ENCODE measurements around the gene TLE5. TPM values are rescaled to one million over a fixed set of nuclear protein-coding genes. Genes with fewer than 3 reads are reported as not detected.

Gene TLE5
- total and polyA plus RNA-seq, 9 of the 15 experiments (the other 6 are each of a cell fraction or from before 2014, with no cell fraction given) = 2.0 to 347 (median 235) TPM

DNA sequence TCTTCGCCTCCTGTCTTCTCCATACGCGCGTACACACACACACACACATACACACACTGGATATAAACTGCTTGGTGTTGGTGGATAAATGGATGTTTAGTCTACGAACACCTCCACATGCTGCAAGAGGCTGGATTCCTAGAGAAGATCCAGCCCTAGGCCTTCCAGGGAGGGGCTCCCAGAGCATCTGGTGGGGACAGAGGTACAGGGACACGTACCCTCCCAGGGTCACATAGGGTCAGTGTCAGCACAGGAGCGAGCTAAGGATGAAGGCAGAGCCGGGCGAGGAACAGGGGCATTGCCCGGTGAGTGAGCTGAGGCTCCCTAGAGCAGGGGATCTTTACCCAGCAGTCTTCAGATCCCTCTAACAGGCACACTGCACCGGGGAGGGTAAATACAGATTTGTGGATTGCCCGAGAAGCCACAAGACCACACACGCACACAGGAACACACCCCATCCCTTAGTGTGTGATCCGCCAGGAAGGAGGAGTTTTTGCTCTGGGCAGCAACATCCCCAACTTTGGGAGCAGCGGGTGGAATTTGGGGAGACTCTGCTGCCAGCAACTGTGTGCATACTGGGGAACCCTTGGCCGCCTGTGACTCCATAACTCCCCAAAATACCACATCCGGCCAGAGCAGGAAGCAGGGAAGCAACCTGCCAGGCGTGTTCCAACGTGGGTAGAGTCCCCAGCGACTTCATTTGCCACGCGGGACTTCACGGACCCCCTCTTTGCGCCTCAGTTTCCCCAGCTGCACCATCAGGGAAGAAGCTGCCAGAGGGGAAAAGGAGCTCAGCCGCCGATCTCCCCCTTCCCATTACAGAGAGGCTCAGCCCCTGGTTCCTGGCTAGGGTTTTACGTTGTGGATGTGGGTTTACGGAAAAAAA is 27.4 kb downstream of the TLE5 start (continued):
- TF ChIP-seq, protein P1, sequence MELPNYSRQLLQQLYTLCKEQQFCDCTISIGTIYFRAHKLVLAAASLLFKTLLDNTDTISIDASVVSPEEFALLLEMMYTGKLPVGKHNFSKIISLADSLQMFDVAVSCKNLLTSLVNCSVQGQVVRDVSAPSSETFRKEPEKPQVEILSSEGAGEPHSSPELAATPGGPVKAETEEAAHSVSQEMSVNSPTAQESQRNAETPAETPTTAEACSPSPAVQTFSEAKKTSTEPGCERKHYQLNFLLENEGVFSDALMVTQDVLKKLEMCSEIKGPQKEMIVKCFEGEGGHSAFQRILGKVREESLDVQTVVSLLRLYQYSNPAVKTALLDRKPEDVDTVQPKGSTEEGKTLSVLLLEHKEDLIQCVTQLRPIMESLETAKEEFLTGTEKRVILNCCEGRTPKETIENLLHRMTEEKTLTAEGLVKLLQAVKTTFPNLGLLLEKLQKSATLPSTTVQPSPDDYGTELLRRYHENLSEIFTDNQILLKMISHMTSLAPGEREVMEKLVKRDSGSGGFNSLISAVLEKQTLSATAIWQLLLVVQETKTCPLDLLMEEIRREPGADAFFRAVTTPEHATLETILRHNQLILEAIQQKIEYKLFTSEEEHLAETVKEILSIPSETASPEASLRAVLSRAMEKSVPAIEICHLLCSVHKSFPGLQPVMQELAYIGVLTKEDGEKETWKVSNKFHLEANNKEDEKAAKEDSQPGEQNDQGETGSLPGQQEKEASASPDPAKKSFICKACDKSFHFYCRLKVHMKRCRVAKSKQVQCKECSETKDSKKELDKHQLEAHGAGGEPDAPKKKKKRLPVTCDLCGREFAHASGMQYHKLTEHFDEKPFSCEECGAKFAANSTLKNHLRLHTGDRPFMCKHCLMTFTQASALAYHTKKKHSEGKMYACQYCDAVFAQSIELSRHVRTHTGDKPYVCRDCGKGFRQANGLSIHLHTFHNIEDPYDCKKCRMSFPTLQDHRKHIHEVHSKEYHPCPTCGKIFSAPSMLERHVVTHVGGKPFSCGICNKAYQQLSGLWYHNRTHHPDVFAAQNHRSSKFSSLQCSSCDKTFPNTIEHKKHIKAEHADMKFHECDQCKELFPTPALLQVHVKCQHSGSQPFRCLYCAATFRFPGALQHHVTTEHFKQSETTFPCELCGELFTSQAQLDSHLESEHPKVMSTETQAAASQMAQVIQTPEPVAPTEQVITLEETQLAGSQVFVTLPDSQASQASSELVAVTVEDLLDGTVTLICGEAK (IDR thresholded peaks at IDR 0.05) = peak; percentile 76
- TF ChIP-seq, protein P1 (CRISPR knock-in tag; IDR thresholded peaks at IDR 0.05) = no peak
- no peak for TF ChIP-seq SMAD2 (IDR thresholded peaks at IDR 0.05; ENCODE audit: low read depth, low read length)
- TF ChIP-seq ESRRA (IDR thresholded peaks at IDR 0.05; ENCODE audit: borderline replicate concordance, low read depth) = no peak
- TF ChIP-seq ZNF146 (CRISPR knock-in tag; IDR thresholded peaks at IDR 0.05; ENCODE audit: unreplicated experiment) = no peak
- TF ChIP-seq POLR2A (conservative IDR thresholded peaks at IDR 0.05) = no peak
- TF ChIP-seq, protein P2, sequence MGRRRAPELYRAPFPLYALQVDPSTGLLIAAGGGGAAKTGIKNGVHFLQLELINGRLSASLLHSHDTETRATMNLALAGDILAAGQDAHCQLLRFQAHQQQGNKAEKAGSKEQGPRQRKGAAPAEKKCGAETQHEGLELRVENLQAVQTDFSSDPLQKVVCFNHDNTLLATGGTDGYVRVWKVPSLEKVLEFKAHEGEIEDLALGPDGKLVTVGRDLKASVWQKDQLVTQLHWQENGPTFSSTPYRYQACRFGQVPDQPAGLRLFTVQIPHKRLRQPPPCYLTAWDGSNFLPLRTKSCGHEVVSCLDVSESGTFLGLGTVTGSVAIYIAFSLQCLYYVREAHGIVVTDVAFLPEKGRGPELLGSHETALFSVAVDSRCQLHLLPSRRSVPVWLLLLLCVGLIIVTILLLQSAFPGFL (CRISPR knock-in tag; IDR thresholded peaks at IDR 0.05) = no peak
- TF ChIP-seq PHF8 (IDR thresholded peaks at IDR 0.05; ENCODE audit: borderline replicate concordance, low read length) = peak; percentile 63; the same call in 1 of the 2 replicates
- TF ChIP-seq, protein P3, sequence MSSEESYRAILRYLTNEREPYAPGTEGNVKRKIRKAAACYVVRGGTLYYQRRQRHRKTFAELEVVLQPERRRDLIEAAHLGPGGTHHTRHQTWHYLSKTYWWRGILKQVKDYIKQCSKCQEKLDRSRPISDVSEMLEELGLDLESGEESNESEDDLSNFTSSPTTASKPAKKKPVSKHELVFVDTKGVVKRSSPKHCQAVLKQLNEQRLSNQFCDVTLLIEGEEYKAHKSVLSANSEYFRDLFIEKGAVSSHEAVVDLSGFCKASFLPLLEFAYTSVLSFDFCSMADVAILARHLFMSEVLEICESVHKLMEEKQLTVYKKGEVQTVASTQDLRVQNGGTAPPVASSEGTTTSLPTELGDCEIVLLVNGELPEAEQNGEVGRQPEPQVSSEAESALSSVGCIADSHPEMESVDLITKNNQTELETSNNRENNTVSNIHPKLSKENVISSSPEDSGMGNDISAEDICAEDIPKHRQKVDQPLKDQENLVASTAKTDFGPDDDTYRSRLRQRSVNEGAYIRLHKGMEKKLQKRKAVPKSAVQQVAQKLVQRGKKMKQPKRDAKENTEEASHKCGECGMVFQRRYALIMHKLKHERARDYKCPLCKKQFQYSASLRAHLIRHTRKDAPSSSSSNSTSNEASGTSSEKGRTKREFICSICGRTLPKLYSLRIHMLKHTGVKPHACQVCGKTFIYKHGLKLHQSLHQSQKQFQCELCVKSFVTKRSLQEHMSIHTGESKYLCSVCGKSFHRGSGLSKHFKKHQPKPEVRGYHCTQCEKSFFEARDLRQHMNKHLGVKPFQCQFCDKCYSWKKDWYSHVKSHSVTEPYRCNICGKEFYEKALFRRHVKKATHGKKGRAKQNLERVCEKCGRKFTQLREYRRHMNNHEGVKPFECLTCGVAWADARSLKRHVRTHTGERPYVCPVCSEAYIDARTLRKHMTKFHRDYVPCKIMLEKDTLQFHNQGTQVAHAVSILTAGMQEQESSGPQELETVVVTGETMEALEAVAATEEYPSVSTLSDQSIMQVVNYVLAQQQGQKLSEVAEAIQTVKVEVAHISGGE (CRISPR knock-in tag; IDR thresholded peaks at IDR 0.05) = peak in 1 of 3 experiments; percentile 68; a peak in 1 of 6 replicates
- peak; percentile 69; the same call in 1 of the 2 replicates for TF ChIP-seq BCOR (IDR thresholded peaks at IDR 0.05)
- TF ChIP-seq MED1 (CRISPR knock-in tag; IDR thresholded peaks at IDR 0.05; ENCODE audit: borderline replicate concordance) = no peak
- TF ChIP-seq RBBP5 (IDR thresholded peaks at IDR 0.05; ENCODE audit: borderline replicate concordance, insufficient read depth, low read length, poor library complexity, severe bottlenecking) = peak; percentile 41
- no peak for TF ChIP-seq DNMT1 (IDR thresholded peaks at IDR 0.05)

Measured in K562 (cell line).